Measurements from ENCODE around the gene HMOX2. TPM values are rescaled to one million over a fixed set of nuclear protein-coding genes. Genes with fewer than 3 reads are reported as not detected.

Gene HMOX2
- total RNA-seq, 1 experiment from 2014 or later = 65.7 TPM

DNA sequence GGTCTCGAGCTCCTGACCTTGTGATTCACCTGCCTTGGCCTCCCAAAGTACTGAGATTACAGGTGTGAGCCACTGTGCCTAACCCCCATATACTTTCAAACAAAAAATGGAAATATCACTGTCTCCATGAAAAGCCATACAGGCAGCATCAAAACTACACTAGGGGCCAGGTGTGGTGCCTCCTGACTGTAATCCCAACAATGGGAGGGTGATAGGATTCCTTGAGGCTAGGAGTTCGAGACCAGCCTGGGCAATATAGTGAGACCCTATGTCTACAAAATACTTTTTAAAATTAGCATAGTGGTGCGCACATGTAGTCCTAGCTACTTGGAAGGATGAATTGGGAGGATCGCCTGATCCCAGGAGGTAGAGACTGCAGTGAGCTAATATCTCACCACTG is 15.7 kb downstream of the HMOX2 start:
- no peak for DNase-seq (ENCODE audit: low read depth, low spot score)
- in situ Hi-C loops (cut with HindIII; ENCODE audit: low pct_unique_long_range_greater_than_20kb, low sequenced_read_pairs) = no loop called here

GRCh38 chr16:4494746-4495490 is 18.7 kb downstream of the HMOX2 start:
- in situ Hi-C loops (cut with HindIII; ENCODE audit: low pct_unique_long_range_greater_than_20kb, low sequenced_read_pairs) = no loop called here
- no peak for DNase-seq (ENCODE audit: low read depth, low spot score)

GRCh38 chr16:4495766-4496165 is 19.6 kb downstream of the HMOX2 start:
- DNase-seq (ENCODE audit: low read depth, low spot score) = no peak
- in situ Hi-C loops (cut with HindIII; ENCODE audit: low pct_unique_long_range_greater_than_20kb, low sequenced_read_pairs) = no loop called here

DNA sequence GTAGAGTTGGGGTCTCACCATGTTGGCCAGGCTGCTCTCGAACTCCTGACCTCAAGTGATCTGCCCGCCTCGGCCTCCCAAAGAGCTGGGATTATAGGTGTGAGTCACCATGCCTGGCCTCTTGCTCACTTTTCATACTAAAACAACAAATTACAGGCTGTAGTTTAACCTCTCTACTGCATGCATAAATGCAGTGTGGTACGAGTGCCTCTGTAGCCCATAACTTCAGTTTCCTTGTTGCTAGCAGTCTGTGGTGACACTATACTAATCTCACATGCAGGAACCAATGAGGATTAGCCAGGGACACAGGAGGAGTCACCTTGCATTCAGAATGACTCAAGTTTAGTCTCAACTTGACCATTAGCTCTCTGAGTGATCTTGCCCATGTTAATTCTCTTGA is 20.1 kb downstream of the HMOX2 start:
- in situ Hi-C loops (cut with HindIII; ENCODE audit: low pct_unique_long_range_greater_than_20kb, low sequenced_read_pairs) = no loop called here
- no peak for DNase-seq (ENCODE audit: low read depth, low spot score)

DNA sequence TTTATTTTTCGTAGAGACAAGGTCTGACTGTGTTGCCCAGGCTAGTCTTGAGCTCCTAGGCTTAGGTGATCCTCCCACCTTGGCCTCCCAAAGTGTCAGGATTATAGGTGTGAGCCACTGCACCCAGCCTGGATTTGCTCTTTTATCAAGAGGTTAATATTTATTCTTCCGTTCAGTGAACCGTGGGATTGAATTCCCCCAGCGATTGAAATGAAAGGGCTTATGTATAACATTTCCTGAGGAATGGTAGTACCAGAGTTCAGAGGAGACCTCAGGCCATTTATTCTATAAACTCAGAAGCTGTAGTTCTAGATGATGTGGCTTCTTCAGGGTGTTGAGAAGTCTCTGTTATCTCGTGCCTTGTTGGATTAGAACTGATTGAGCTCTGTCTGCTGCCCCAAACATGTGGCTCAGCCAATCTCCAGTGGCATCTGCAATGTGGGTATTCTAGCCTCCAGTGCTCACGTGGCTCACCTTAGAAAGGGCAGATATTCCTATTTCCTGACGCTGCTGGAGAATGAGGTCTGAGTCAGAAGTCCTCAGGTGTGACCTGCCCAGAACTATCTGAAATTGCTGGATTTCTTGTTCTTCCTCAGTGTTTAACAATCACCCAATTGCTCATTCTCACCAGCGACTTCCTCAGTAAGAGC is 22.5 kb downstream of the HMOX2 start:
- in situ Hi-C loops (cut with HindIII; ENCODE audit: low pct_unique_long_range_greater_than_20kb, low sequenced_read_pairs) = no loop called here
- no peak for DNase-seq (ENCODE audit: low read depth, low spot score)

GRCh38 chr16:4499196-4499555 is 23.0 kb downstream of the HMOX2 start:
- no peak for DNase-seq (ENCODE audit: low read depth, low spot score)

DNA sequence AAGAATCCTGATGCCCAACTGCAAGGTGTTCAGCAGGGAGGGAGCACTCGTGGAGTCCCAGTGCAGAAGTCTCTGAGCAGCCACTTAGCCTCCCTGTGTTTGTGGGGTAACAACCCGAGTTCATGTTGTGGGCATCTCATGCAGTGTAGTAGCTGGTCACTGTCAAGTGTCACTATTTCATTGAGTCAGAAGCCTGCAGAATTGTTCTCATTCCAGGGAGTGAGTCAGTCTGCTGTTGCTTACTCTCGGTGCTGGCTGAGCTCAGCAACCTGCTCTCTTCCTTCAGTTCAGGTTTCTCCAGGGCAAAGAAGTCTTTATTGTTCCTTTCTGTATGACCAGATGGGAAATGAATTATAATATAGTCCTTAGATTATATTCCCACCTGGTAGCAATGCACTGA is 24.1 kb downstream of the HMOX2 start:
- no peak for DNase-seq (ENCODE audit: low read depth, low spot score)
- in situ Hi-C loops (cut with HindIII; ENCODE audit: low pct_unique_long_range_greater_than_20kb, low sequenced_read_pairs) = no loop called here

More at GRCh38 chr16:4499196-4499555, 23.0 kb downstream of the HMOX2 start:
- in situ Hi-C loops (cut with HindIII; ENCODE audit: low pct_unique_long_range_greater_than_20kb, low sequenced_read_pairs) = no loop called here

DNA sequence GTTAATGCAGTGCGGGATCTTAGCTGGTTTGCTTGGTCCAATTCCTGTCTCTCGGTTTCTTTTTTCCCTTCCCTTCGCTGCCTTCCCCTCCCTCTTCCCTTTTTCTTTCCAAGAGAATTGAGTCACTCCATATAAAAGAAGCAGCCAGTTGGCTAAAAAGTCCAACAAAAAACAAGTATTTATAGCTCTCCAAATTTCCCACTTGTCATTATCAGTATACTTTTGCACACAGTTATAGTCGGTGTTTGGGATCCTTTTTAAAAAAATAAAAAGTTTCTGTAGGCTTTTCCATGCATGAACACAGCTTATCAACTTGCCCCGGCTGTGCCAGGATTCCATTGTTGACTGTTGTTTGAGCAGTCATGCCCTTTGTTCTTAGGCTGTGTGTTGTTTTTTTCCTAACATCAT is 24.9 kb downstream of the HMOX2 start:
- DNase-seq (ENCODE audit: low read depth, low spot score) = no peak
- in situ Hi-C loops (cut with HindIII; ENCODE audit: low pct_unique_long_range_greater_than_20kb, low sequenced_read_pairs) = no loop called here

DNA sequence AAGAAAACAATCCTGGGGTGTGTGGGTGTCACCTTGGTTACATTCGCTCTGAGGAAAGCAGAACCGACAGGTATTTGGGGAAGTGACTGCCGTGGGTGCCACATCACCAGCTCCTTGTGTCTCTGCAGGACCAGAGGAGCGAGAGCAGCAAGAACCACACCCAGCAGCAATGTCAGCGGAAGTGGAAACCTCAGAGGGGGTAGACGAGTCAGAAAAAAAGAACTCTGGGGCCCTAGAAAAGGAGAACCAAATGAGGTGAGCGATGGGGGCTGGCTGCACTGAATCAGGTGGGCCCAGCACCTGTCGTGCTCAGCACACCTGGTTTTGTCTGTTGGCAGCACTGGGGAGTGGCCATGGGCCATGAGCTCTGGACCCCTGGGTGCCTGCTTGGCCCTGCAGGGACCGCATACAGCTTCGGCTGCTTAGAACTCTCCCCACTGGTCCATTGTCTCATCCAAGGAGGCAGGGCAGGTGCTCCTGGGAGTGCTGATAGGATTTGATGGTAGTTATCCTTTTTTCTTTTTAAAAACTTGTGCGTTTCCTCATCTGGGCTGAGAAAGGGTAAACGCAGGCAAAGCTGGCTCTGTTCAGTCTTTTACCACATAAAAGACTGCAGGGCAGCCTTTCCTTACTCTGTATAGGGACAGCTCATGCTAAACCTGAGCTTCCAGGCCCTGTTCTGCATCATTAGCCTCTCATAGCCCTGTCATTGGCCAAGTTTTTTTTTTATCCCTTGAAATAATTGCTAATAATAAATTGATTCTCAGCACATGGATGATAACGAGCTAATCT is 29.4 kb downstream of the HMOX2 start:
- no peak for DNase-seq (ENCODE audit: low read depth, low spot score)
- in situ Hi-C loops (cut with HindIII; ENCODE audit: low pct_unique_long_range_greater_than_20kb, low sequenced_read_pairs) = no loop called here

DNA sequence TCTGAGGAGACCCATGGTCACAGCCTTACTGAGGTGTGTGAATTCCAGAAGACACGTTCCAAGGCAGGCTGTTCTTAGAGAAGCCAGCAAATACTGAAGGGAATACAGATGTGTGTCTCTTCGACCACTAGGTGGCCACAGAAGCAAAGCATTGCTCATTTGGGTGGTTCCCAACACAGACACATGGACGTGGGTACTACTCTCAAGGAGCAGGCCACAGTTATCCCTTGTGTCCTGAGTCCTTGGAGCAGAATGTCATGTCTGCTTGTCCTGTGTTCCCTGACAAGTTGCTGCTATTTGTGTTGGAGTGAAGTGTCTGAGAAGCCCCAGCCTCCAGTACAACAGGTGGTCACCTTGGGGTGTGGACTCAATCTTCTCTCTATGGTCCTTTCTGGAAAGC is 30.3 kb downstream of the HMOX2 start:
- in situ Hi-C loops (cut with HindIII; ENCODE audit: low pct_unique_long_range_greater_than_20kb, low sequenced_read_pairs) = no loop called here
- DNase-seq (ENCODE audit: low read depth, low spot score) = peak; percentile 75

GRCh38 chr16:4507588-4508345 is 31.6 kb downstream of the HMOX2 start:
- DNase-seq (ENCODE audit: low read depth, low spot score) = no peak
- in situ Hi-C loops (cut with HindIII; ENCODE audit: low pct_unique_long_range_greater_than_20kb, low sequenced_read_pairs) = no loop called here

DNA sequence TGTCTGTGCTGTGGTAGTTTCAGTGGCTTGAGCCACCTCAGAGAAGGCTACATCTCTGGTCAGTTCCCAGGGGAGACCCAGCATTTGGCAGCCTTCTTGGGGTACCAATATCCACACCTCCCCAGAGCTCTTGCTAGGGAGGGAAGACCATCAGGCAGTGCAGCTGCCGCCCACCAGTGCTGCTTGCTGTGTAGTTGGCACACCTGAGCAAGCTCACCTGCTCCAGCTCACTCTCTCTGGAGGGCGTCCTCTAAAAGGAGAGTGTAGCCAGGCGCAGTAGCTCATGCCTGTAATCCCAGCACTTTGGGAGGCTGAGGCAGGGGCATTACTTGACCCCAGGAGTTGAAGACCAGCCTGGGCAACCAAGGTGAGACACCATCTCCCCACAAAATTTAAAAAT is 32.6 kb downstream of the HMOX2 start:
- DNase-seq (ENCODE audit: low read depth, low spot score) = no peak
- in situ Hi-C loops (cut with HindIII; ENCODE audit: low pct_unique_long_range_greater_than_20kb, low sequenced_read_pairs) = no loop called here

- no peak for DNase-seq (ENCODE audit: low read depth, low spot score)
- in situ Hi-C loops (cut with HindIII; ENCODE audit: low pct_unique_long_range_greater_than_20kb, low sequenced_read_pairs) = no loop called here
Measured at GRCh38 chr16:4509420-4509819, 33.2 kb downstream of the HMOX2 start.

- in situ Hi-C loops (cut with HindIII; ENCODE audit: low pct_unique_long_range_greater_than_20kb, low sequenced_read_pairs) = no loop called here
- DNase-seq (ENCODE audit: low read depth, low spot score) = no peak
Measured at GRCh38 chr16:4510131-4510530, 33.9 kb downstream of the HMOX2 start.

DNA sequence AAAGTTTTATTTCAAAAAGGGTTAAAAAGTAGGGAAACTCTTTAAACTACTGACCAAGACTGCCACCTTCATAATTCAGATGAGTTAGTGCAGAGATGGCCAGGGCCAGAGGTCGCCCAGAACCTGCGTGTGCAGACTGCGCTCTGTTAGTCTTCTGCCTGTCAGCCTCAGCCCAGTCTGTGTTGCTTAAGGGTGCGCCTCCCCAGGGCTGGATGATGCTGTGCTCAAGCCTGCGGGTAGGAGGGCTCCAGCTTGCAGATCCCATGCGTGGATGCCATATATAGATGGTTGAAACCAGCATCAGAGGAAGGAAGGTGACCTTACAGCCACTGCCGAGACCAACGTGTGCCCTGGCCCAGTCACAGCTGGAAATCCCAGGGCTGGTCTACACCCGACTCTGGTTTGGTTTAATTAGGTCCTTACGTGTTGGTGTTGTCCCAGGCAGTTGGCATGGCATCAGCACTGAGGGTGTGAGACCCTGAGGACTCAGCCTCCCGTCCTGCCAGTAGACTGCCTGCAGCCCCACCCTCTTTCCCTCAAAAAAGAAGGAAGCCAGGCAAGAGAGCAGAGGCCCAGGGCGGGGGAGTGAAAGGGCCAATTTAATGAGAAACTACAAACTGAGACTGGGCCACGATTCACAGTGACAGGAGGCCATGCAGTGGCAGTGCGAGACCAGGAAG is 34.7 kb downstream of the HMOX2 start:
- in situ Hi-C loops (cut with HindIII; ENCODE audit: low pct_unique_long_range_greater_than_20kb, low sequenced_read_pairs) = no loop called here
- no peak for DNase-seq (ENCODE audit: low read depth, low spot score)

- in situ Hi-C loops (cut with HindIII; ENCODE audit: low pct_unique_long_range_greater_than_20kb, low sequenced_read_pairs) = no loop called here
- DNase-seq (ENCODE audit: low read depth, low spot score) = peak; percentile 70
Measured at GRCh38 chr16:4511441-4512082, 35.4 kb downstream of the HMOX2 start.

DNA sequence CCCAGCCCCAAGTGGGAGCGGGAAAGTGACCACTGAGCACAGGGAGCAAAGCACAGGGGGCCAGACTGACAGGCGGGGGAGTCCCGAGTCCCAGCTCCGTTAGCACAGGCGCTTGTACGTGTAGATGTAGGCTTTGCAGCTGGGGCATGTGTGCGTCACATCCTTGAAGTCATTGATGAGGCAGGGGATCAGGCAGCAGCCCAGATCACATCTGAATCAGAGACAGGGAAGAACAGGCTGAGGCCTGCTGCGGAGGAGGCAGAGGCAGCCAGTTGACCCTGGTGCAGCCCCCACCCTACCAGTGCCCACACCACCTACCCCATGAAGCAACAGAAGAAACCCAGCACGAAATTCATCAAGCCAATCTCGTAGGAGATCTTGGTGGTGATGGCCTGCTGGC is 36.3 kb downstream of the HMOX2 start:
- DNase-seq (ENCODE audit: low read depth, low spot score) = no peak
- in situ Hi-C loops (cut with HindIII; ENCODE audit: low pct_unique_long_range_greater_than_20kb, low sequenced_read_pairs) = no loop called here
